HCT116 (cell line): Measurements from ENCODE around the gene WDR48. TPM values are rescaled to one million over a fixed set of nuclear protein-coding genes. Genes with fewer than 3 reads are reported as not detected.

Source experiments
- ATAC-seq: fragments of 200-7000 bp; cut with Tn5 transposase; 2 replicates; pipeline ENCODE4 v1.9.1; 2020; ENCODE audit warnings: mild to moderate bottlenecking, moderate library complexity
- BruUV-seq: library from RNA; stranded (reverse); fragments of 400-500 nt; replicated peaks from 2 replicates; lab custom pipeline; 2021; lab: Mats Ljungman, UMichigan
- CTCF ChIA-PET: fragments of 300-600 bp; sonication (Branson Sonifier 250); formaldehyde crosslinking; loops from one replicate; lab custom pipeline; 2021; ENCODE audit warnings: antibody characterized with exemption; lab: Charles Lee
- POLR2A ChIA-PET: fragments of 300-600, 350-600 bp; sonication (Branson Sonifier 250); formaldehyde crosslinking; loops from one replicate; lab custom pipeline; 2021; ENCODE audit warnings: antibody characterized with exemption; lab: Charles Lee
- RAD21 ChIA-PET, 2 experiments: fragments of 300-600 bp; sonication (Branson Sonifier 250); formaldehyde crosslinking; loops; one replicate each; lab custom pipeline; 2023; ENCODE audit warnings: low total read pairs in 2 of 2; ENCODE audit not compliant: uncharacterized antibody in 2 of 2, unreplicated experiment in 2 of 2, low non-redundant PET in 1 of 2; lab: Charles Lee
- DNase-seq: peaks from one replicate; pipeline ENCODE4 v3.0.0-alpha.2; 2010; ENCODE audit warnings: low read depth, low spot score
- H2AFZ ChIP-seq: fragments of 200-600 bp; shearing (Covaris generic), sonication (generic); 2 replicates; pipeline ENCODE4 v1.6.1; 2017; ENCODE audit warnings: low read depth, mixed run types, mixed read lengths, antibody characterized with exemption, low read length; ENCODE audit not compliant: poor library complexity, severe bottlenecking
- H3K27ac ChIP-seq: 2 replicates; pipeline ENCODE4 v1.5.1; 2012; ENCODE audit warnings: low read depth, low read length
- H3K27me3 ChIP-seq: fragments of 200-600 bp; sonication (generic); 2 replicates; pipeline ENCODE4 v1.6.1; 2016; ENCODE audit warnings: mixed run types, low read length, mixed read lengths; ENCODE audit not compliant: insufficient read depth
- H3K36me3 ChIP-seq, 2 experiments: fragments of 200-500 bp in 1 of 2; fragments of 200-600 bp in 1 of 2; sonication (Bioruptor generic) in 1 of 2; sonication (generic) in 1 of 2; 2 replicates each; pipeline versions ENCODE4 v1.5.1 to v1.6.1; 2014 to 2016; ENCODE audit warnings: low read length in 2 of 2, inconsistent platforms in 1 of 2, mixed read lengths in 1 of 2, mixed run types in 1 of 2; ENCODE audit not compliant: insufficient read depth in 2 of 2, control insufficient read depth in 1 of 2
- H3K4me1 ChIP-seq, 2 experiments: fragments of 200-600 bp in 1 of 2; sonication (generic) in 1 of 2; 2 replicates each; pipeline versions ENCODE4 v1.5.1 to v1.6.1; 2012 to 2017; ENCODE audit warnings: low read length in 2 of 2, inconsistent platforms in 1 of 2, mild to moderate bottlenecking in 1 of 2, mixed read lengths in 1 of 2, mixed run types in 1 of 2, moderate library complexity in 1 of 2; ENCODE audit not compliant: insufficient read depth in 2 of 2, control insufficient read depth in 1 of 2
- H3K4me2 ChIP-seq: fragments of 200-600 bp; sonication (generic); 2 replicates; pipeline ENCODE4 v1.6.1; 2017; ENCODE audit warnings: mixed run types, low read length, mixed read lengths
- H3K4me3 ChIP-seq, 2 experiments: fragments of 200-600 bp in 1 of 2; sonication (generic) in 1 of 2; replicated peaks in 1 of 2; 2 replicates each; pipeline ENCODE4 v1.5.1; 2011 to 2016; ENCODE audit warnings: low read length in 2 of 2, control low read depth in 1 of 2, low read depth in 1 of 2, mild to moderate bottlenecking in 1 of 2, mixed read lengths in 1 of 2, mixed run types in 1 of 2
- H3K79me2 ChIP-seq: fragments of 200-600 bp; sonication (generic); 2 replicates; pipeline ENCODE4 v1.6.1; 2017; ENCODE audit warnings: mild to moderate bottlenecking, mixed run types, low read length, moderate library complexity, mixed read lengths; ENCODE audit not compliant: insufficient read depth
- H3K9ac ChIP-seq: fragments of 200-600 bp; sonication (generic); 2 replicates; pipeline ENCODE4 v1.6.1; 2016; ENCODE audit warnings: low read length, mixed read lengths
- H3K9me2 ChIP-seq: fragments of 200-600 bp; sonication (generic), shearing (Covaris generic); 2 replicates; pipeline ENCODE4 v1.6.1; 2017; ENCODE audit warnings: mixed run types, mild to moderate bottlenecking, moderate library complexity; ENCODE audit not compliant: insufficient read depth
- H3K9me3 ChIP-seq, 2 experiments: fragments of 200-500 bp in 1 of 2; fragments of 200-600 bp in 1 of 2; sonication (Bioruptor generic) in 1 of 2; sonication (generic) in 1 of 2; 2 replicates each; pipeline ENCODE4 v1.6.1; 2014 to 2017; ENCODE audit warnings: low read length in 2 of 2, mixed read lengths in 2 of 2, inconsistent platforms in 1 of 2, low read depth in 1 of 2, mild to moderate bottlenecking in 1 of 2, mixed run types in 1 of 2, moderate library complexity in 1 of 2; ENCODE audit not compliant: control insufficient read depth in 1 of 2, insufficient read depth in 1 of 2
- H4K20me1 ChIP-seq: fragments of 200-600 bp; sonication (generic), shearing (Covaris generic); 2 replicates; pipeline ENCODE4 v1.6.1; 2017; ENCODE audit warnings: mixed run types, mild to moderate bottlenecking, moderate library complexity; ENCODE audit not compliant: insufficient read depth
- ELF1 ChIP-seq: IDR thresholded peaks from 2 replicates; pipeline ENCODE4 v1.6.1; 2012; ENCODE audit warnings: low read depth, borderline replicate concordance
- EZH2 ChIP-seq: fragments of 200-600 bp; sonication (generic); IDR thresholded peaks from 2 replicates; pipeline ENCODE4 v1.6.1; 2017; ENCODE audit warnings: antibody characterized with exemption, mixed run types
- EZH2phosphoT487 ChIP-seq: fragments of 200-600 bp; IDR thresholded peaks from 2 replicates; pipeline ENCODE4 v1.6.1; 2018; ENCODE audit warnings: antibody characterized with exemption, borderline replicate concordance
- FOSL1 ChIP-seq: IDR thresholded peaks from 2 replicates; pipeline ENCODE4 v1.6.1; 2012; ENCODE audit warnings: low read depth
- JUND ChIP-seq: IDR thresholded peaks from 2 replicates; pipeline ENCODE4 v1.6.1; 2012
- POLR2A ChIP-seq: IDR thresholded peaks from 2 replicates; pipeline ENCODE4 v1.7.0; 2011; ENCODE audit warnings: borderline replicate concordance; ENCODE audit not compliant: insufficient read depth, insufficient read length; ENCODE audit errors: extremely low read depth
- RAD21 ChIP-seq: IDR thresholded peaks from 2 replicates; pipeline ENCODE4 v1.6.1; 2012; ENCODE audit warnings: low read depth, mild to moderate bottlenecking
- SIN3A ChIP-seq: IDR thresholded peaks from 2 replicates; pipeline ENCODE4 v1.6.1; 2012; ENCODE audit warnings: low read depth
- SP1 ChIP-seq: IDR thresholded peaks from 2 replicates; pipeline ENCODE4 v1.6.1; 2012; ENCODE audit warnings: low read depth
- SRF ChIP-seq: IDR thresholded peaks from 2 replicates; pipeline ENCODE4 v1.6.1; 2012; ENCODE audit warnings: low read depth
- TCF7L2 ChIP-seq: IDR thresholded peaks from 2 replicates; pipeline ENCODE4 v1.7.0; 2011; ENCODE audit warnings: borderline replicate concordance, inconsistent platforms; ENCODE audit not compliant: insufficient read depth, insufficient read length; ENCODE audit errors: extremely low read depth
- YY1 ChIP-seq: IDR thresholded peaks from 2 replicates; pipeline ENCODE4 v1.6.1; 2011; ENCODE audit warnings: low read length, low read depth, moderate library complexity, mild to moderate bottlenecking; ENCODE audit not compliant: insufficient replicate concordance; ENCODE audit errors: extremely low read depth
- ZFX ChIP-seq: fragments of 450-650 bp; IDR thresholded peaks from 2 replicates; pipeline ENCODE4 v1.6.1; 2017
- ZNF274 ChIP-seq: fragments of 200-500 bp; sonication (Bioruptor generic); IDR thresholded peaks from 2 replicates; pipeline ENCODE4 v1.6.1; 2014; ENCODE audit warnings: mild to moderate bottlenecking, low read depth, low read length, inconsistent platforms
- intact Hi-C: fragments of 100-400 bp; cut with micrococcal nuclease; formaldehyde crosslinking; loops from 2 replicates; pipeline ENCODE4 v1.10.0; 2022
- total RNA-seq: library from RNA; stranded (reverse); gene quantifications from one replicate; pipeline ENCODE4 v1.2.1, GENCODE V29; 2021; ENCODE audit not compliant: unreplicated experiment
- TF ChIP-seq, protein P1 (sequence below): IDR thresholded peaks from 2 replicates; pipeline ENCODE4 v1.6.1; 2012; ENCODE audit warnings: low read depth
- TF ChIP-seq, protein P2 (sequence below): IDR thresholded peaks from 2 replicates; pipeline ENCODE4 v1.6.1; 2011; ENCODE audit warnings: mild to moderate bottlenecking, low read length, moderate library complexity; ENCODE audit not compliant: insufficient replicate concordance; ENCODE audit errors: extremely low read depth
- TF ChIP-seq, protein P3 (sequence below), 3 experiments: fragments of 200-600 bp in 1 of 3; sonication (generic) in 1 of 3; IDR thresholded peaks in 2 of 3; conservative IDR thresholded peaks in 1 of 3; 2 replicates each; pipeline ENCODE4 v1.5.1; 2012 to 2017; ENCODE audit warnings: low read depth in 2 of 3, low read length in 2 of 3, antibody characterized with exemption in 1 of 3, borderline replicate concordance in 1 of 3, control low read depth in 1 of 3, mild to moderate bottlenecking in 1 of 3, mixed read lengths in 1 of 3, mixed run types in 1 of 3, moderate library complexity in 1 of 3; ENCODE audit not compliant: insufficient read depth in 1 of 3

The WDR48 gene
- total RNA-seq, 1 experiment from 2014 or later: 35.6 TPM

DNA sequence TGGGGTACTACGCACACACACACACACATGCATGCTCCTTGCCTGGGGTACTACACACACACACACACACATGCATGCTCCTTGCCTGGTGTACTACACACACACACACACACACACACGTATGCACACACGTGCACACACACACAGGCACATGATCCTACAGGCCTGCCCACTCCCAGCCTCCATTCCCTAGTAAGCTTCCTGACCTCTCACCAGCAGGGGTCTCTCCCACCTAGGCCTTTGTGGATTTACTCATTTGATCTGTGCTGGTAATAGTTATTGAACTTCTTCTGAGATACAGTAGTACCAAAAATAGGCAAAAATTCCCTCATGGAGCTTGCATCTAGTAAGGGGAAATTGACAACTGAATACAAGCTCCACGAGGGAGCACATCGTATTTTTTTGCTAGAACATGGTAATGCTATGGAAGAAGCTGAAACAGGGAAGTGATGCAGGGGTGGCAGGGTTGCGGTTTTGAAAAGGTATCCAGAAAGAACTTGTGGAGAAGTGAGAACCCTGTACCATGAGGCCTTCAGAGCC lies 74.8 kb downstream of the WDR48 start:
- DNase-seq (no peak), ATAC-seq (peak; percentile 77)
- no peaks in the 10 kb centered on the region for H3K9me3 ChIP-seq
- peaks cover 24 to 27% of the 10 kb centered on the region in 2 experiments for H3K4me1 ChIP-seq
- ChIA-PET POLR2A (interaction anchor here (1.1 kb wide), 1 partner anchor 162 kb away, joined by 3 read pairs; no protein-coding TSS in a partner anchor), CTCF (interaction anchor here (0.7 to 6.7 kb wide), 6 partner anchors 16 to 163 kb away, joined by 3 to 184 read pairs (median 3); no protein-coding TSS in a partner anchor), RAD21 (interaction anchor here (0.7 to 3.9 kb wide), 6 partner anchors 14 to 162 kb away, joined by 3 to 30 read pairs (median 5); no protein-coding TSS in a partner anchor)
- H2AFZ ChIP-seq: no peak overlapping the region
- no peaks in the 10 kb centered on the region for H3K36me3 ChIP-seq
- H3K9me2 ChIP-seq: no peaks in the 10 kb centered on the region
- peak overlapping the region; percentile 31; the same call in 1 of the 2 replicates for H3K9ac ChIP-seq
- peak overlapping the region; percentile 75 for H3K4me2 ChIP-seq
- TF ChIP-seq SRF (no peak), JUND (no peak), FOSL1 (no peak), POLR2A (no peak), TCF7L2 (peak; percentile 12), ZNF274 (no peak), RAD21 (peak; percentile 97), ZFX (no peak), SIN3A (no peak), ELF1 (no peak), EZH2 (no peak), SP1 (no peak), EZH2phosphoT487 (no peak), YY1 (no peak)
- TF ChIP-seq, protein P1, sequence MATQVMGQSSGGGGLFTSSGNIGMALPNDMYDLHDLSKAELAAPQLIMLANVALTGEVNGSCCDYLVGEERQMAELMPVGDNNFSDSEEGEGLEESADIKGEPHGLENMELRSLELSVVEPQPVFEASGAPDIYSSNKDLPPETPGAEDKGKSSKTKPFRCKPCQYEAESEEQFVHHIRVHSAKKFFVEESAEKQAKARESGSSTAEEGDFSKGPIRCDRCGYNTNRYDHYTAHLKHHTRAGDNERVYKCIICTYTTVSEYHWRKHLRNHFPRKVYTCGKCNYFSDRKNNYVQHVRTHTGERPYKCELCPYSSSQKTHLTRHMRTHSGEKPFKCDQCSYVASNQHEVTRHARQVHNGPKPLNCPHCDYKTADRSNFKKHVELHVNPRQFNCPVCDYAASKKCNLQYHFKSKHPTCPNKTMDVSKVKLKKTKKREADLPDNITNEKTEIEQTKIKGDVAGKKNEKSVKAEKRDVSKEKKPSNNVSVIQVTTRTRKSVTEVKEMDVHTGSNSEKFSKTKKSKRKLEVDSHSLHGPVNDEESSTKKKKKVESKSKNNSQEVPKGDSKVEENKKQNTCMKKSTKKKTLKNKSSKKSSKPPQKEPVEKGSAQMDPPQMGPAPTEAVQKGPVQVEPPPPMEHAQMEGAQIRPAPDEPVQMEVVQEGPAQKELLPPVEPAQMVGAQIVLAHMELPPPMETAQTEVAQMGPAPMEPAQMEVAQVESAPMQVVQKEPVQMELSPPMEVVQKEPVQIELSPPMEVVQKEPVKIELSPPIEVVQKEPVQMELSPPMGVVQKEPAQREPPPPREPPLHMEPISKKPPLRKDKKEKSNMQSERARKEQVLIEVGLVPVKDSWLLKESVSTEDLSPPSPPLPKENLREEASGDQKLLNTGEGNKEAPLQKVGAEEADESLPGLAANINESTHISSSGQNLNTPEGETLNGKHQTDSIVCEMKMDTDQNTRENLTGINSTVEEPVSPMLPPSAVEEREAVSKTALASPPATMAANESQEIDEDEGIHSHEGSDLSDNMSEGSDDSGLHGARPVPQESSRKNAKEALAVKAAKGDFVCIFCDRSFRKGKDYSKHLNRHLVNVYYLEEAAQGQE: no peak
- TF ChIP-seq, protein P2, sequence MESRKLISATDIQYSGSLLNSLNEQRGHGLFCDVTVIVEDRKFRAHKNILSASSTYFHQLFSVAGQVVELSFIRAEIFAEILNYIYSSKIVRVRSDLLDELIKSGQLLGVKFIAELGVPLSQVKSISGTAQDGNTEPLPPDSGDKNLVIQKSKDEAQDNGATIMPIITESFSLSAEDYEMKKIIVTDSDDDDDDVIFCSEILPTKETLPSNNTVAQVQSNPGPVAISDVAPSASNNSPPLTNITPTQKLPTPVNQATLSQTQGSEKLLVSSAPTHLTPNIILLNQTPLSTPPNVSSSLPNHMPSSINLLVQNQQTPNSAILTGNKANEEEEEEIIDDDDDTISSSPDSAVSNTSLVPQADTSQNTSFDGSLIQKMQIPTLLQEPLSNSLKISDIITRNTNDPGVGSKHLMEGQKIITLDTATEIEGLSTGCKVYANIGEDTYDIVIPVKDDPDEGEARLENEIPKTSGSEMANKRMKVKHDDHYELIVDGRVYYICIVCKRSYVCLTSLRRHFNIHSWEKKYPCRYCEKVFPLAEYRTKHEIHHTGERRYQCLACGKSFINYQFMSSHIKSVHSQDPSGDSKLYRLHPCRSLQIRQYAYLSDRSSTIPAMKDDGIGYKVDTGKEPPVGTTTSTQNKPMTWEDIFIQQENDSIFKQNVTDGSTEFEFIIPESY: no peak
- TF ChIP-seq, protein P3, sequence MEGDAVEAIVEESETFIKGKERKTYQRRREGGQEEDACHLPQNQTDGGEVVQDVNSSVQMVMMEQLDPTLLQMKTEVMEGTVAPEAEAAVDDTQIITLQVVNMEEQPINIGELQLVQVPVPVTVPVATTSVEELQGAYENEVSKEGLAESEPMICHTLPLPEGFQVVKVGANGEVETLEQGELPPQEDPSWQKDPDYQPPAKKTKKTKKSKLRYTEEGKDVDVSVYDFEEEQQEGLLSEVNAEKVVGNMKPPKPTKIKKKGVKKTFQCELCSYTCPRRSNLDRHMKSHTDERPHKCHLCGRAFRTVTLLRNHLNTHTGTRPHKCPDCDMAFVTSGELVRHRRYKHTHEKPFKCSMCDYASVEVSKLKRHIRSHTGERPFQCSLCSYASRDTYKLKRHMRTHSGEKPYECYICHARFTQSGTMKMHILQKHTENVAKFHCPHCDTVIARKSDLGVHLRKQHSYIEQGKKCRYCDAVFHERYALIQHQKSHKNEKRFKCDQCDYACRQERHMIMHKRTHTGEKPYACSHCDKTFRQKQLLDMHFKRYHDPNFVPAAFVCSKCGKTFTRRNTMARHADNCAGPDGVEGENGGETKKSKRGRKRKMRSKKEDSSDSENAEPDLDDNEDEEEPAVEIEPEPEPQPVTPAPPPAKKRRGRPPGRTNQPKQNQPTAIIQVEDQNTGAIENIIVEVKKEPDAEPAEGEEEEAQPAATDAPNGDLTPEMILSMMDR (IDR thresholded peaks at IDR 0.05 in 2 of 3, conservative IDR thresholded peaks at IDR 0.05 in 1 of 3; ENCODE audit: borderline replicate concordance in 1 of 3, insufficient read depth in 1 of 3, low read depth in 2 of 3, low read length in 2 of 3): peak; percentile 66 to 89 (median 72); a peak in 5 of 6 replicates
- H3K27ac ChIP-seq: peak overlapping the region; percentile 39; the same call in 1 of the 2 replicates
- H3K79me2 ChIP-seq: no peaks in the 10 kb centered on the region
- H4K20me1 ChIP-seq: no peaks in the 10 kb centered on the region
- no peak overlapping the region for H3K4me3 ChIP-seq
- no peaks in the 10 kb centered on the region for H3K27me3 ChIP-seq
- intact Hi-C loops: loop anchor here (1.0 kb wide), 1 partner anchor 162 kb away; no protein-coding TSS in a partner anchor
- no TSS peak for BruUV-seq
